ENCODE measurements around the gene SH3RF3. TPM values are rescaled to one million over a fixed set of nuclear protein-coding genes. Genes with fewer than 3 reads are reported as not detected.

Gene SH3RF3
- total and polyA plus RNA-seq, 9 of the 15 experiments (the other 6 are each of a cell fraction or from before 2014, with no cell fraction given) = 0.02 TPM; not detected in 8

DNA sequence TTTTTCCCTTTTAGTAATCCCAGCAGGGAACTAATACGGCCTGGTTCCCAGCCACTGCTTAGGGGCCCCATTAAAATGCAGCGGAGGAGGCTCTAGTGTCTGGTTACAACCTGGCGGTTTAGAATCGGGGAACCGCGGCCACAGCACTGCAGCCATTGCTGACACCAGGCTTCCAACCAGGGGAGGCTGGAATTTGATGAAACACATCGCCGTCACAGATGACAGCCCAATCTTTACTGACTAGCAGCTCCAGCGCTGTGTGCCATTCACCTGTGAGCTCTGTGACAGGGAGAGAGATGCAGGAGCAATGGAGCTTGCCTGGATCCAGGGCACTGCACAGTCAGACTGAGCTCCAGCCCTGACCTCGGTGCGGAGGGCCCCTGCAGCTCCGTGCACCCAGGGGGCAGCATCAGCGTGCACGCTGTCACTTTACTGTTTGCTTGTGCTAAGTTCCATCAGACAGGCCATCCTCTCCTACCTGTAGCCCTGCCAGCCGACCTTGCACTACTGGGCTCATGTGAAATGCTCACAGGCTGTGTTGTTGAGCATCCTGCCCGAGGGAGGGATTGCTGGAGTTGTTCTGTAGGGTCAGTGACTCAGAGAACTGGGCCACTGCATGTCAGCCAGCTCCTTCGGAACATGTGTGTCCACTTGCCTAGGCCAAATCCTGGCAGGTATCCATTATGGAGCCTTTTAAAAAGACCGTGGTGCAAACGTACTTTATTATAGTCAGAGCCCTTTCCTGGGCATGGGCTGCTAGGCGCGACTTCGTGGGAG, 281.2 kb downstream of the SH3RF3 start:
- ATAC-seq (no peak), FAIRE-seq (no peak), DNase-seq (ENCODE audit: extremely low read depth in 1 of 4, low spot score in 3 of 4) (no peak)
- Histone ChIP-seq H3K9me3 (replicated peaks; ENCODE audit: control insufficient read depth, insufficient read depth, low read depth, low read length) (no peaks in the 10 kb centered on the region), H3K27me3 (ENCODE audit: control insufficient read depth in 2 of 2, insufficient read depth in 2 of 2, low read length in 2 of 2) (peaks cover 22 to 80% of the 10 kb centered on the region in 2 experiments; a peak in 4 of 5 replicates), H2AFZ (ENCODE audit: low read depth, low read length) (no peak overlapping the region), H3K79me2 (ENCODE audit: control insufficient read depth, insufficient read depth, low read length) (no peaks in the 10 kb centered on the region), H3K27ac (ENCODE audit: extremely low read depth, low read depth, low read length) (no peak overlapping the region), H3K4me1 (replicated peaks in 1 of 2; ENCODE audit: control insufficient read depth in 2 of 2, insufficient read depth in 2 of 2, low read length in 2 of 2) (no peaks in the 10 kb centered on the region), H3K36me3 (ENCODE audit: control insufficient read depth, insufficient read depth, low read length) (no peaks in the 10 kb centered on the region), H4K20me1 (replicated peaks; ENCODE audit: control insufficient read depth, insufficient read depth, low read length) (peaks cover 9% of the 10 kb centered on the region; the same call in 1 of the 2 replicates), H3K9ac (ENCODE audit: insufficient read depth in 1 of 2, low read depth in 2 of 2, low read length in 2 of 2) (no peak overlapping the region), H3K4me3 (no peak overlapping the region), H3K4me2 (ENCODE audit: insufficient read depth, low read length) (no peak overlapping the region), H3K9me1 (ENCODE audit: control insufficient read depth, insufficient read depth, low read length) (no peaks in the 10 kb centered on the region)
- POLR2A ChIA-PET = interaction anchor here (0.6 to 1.6 kb wide), 3 partner anchors 13 to 15 kb away, joined by 3 to 5 read pairs (median 4); no protein-coding TSS in a partner anchor
- in situ Hi-C loops (cut with MboI) = no loop called here
- 2% methylated on average over 22 of the region's 22 CpGs for WGBS (ENCODE audit: insufficient coverage, low coverage, missing lambda C conversion rate)
- BruUV-seq (replicated peaks) = no TSS peak
- CTCF ChIA-PET (ENCODE audit: low intra/inter-chr PET ratio) = no interaction called here
- intact Hi-C loops (cut with micrococcal nuclease) = no loop called here
- TF ChIP-seq ZNF274 (IDR thresholded peaks at IDR 0.05; ENCODE audit: borderline replicate concordance, low read depth, low read length) (no peak), ZFPM2 (CRISPR knock-in tag; IDR thresholded peaks at IDR 0.05) (no peak), FOXK1 (CRISPR knock-in tag; IDR thresholded peaks at IDR 0.05; ENCODE audit: borderline replicate concordance) (no peak), KDM4B (IDR thresholded peaks at IDR 0.05; ENCODE audit: borderline replicate concordance in 2 of 2, low read depth in 1 of 2) (no peak), PYGO2 (tag; IDR thresholded peaks at IDR 0.05) (no peak), CREB5 (CRISPR knock-in tag; IDR thresholded peaks at IDR 0.05) (no peak), ESRRA (IDR thresholded peaks at IDR 0.05; ENCODE audit: borderline replicate concordance, low read depth) (no peak), NCOA2 (IDR thresholded peaks at IDR 0.05; ENCODE audit: partially characterized antibody in 2 of 2) (no peak), RNF2 (IDR thresholded peaks at IDR 0.05) (no peak), HNRNPK (IDR thresholded peaks at IDR 0.05; ENCODE audit: low read depth, low read length, poor library complexity, severe bottlenecking) (no peak), DIDO1 (tag; IDR thresholded peaks at IDR 0.05; ENCODE audit: low read depth) (no peak), ATF6 (CRISPR knock-in tag; IDR thresholded peaks at IDR 0.05) (no peak), RBFOX2 (IDR thresholded peaks at IDR 0.05; ENCODE audit: low read depth, low read length) (no peak)
- TF ChIP-seq, protein P1, sequence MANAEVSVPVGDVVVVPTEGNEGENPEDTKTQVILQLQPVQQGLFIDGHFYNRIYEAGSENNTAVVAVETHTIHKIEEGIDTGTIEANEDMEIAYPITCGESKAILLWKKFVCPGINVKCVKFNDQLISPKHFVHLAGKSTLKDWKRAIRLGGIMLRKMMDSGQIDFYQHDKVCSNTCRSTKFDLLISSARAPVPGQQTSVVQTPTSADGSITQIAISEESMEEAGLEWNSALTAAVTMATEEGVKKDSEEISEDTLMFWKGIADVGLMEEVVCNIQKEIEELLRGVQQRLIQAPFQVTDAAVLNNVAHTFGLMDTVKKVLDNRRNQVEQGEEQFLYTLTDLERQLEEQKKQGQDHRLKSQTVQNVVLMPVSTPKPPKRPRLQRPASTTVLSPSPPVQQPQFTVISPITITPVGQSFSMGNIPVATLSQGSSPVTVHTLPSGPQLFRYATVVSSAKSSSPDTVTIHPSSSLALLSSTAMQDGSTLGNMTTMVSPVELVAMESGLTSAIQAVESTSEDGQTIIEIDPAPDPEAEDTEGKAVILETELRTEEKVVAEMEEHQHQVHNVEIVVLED (CRISPR knock-in tag; IDR thresholded peaks at IDR 0.05) = no peak
- TF ChIP-seq, protein P2, sequence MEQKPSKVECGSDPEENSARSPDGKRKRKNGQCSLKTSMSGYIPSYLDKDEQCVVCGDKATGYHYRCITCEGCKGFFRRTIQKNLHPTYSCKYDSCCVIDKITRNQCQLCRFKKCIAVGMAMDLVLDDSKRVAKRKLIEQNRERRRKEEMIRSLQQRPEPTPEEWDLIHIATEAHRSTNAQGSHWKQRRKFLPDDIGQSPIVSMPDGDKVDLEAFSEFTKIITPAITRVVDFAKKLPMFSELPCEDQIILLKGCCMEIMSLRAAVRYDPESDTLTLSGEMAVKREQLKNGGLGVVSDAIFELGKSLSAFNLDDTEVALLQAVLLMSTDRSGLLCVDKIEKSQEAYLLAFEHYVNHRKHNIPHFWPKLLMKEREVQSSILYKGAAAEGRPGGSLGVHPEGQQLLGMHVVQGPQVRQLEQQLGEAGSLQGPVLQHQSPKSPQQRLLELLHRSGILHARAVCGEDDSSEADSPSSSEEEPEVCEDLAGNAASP (IDR thresholded peaks at IDR 0.05) = no peak
